ENCODE measurements around the gene RPS6KL1.

The RPS6KL1 gene

DNA sequence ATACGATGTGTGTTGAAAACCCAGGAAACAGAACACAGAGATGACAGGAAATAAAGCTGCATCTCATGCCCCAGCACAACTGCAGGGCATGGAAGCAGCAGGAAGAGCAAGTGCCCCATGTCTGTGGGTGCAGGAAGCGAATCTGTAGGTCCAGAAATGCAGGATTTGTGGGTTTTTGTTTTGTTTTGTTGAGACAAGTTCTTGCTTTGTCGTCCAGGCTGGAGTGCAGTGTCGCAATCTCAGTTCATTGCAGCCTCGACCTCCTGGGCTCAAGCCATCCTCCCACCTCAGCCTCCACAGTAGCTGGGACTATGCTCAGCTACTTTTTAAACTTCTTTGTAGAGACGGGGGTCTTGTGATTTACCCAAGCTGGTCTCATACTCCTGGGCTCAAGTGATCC, 6.2 kb upstream of the RPS6KL1 start:
- no peak for DNase-seq

DNA sequence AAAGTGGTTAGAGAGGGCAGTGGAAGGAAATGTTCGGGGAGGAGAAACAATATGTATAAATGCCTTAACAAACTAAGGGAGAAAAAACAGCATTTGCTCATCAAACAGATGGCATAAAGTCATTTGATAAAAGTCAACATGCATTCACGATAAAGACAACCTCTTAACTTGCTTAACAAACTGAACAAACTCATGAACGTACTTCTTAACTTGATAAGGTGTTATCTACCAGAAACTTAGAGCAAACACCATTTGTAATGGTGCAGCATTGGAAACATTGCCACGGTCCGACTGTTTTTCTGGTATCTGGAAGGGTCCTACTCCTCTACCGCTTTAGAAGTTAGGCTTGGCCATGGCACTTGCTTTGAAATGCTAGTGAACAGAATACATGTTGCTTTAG, 4.2 kb upstream of the RPS6KL1 start:
- H3K27ac ChIP-seq (ENCODE audit: low read length) = no peak overlapping the region
- H4K20me1 ChIP-seq (ENCODE audit: insufficient read depth, low read length) = no peaks in the 10 kb centered on the region
- no peaks in the 10 kb centered on the region for H3K36me3 ChIP-seq (replicated peaks; ENCODE audit: insufficient read depth, low read length)
- no peak overlapping the region for H3K9ac ChIP-seq (ENCODE audit: low read length)
- no peaks in the 10 kb centered on the region for H3K9me2 ChIP-seq (replicated peaks; ENCODE audit: insufficient read depth, low read length)
- no peaks in the 10 kb centered on the region for H3K9me3 ChIP-seq (replicated peaks; ENCODE audit: insufficient read depth, low read length)
- H3K4me2 ChIP-seq (ENCODE audit: low read depth, low read length) = no peak overlapping the region
- no peak for DNase-seq
- no peaks in the 10 kb centered on the region for H3F3A ChIP-seq (ENCODE audit: insufficient read depth, low read length)
- no peaks in the 10 kb centered on the region for H3K4me1 ChIP-seq (ENCODE audit: low read length)
- H2AFZ ChIP-seq (ENCODE audit: low read length) = no peak overlapping the region
- H3K27me3 ChIP-seq (replicated peaks; ENCODE audit: insufficient read depth, low read length) = no peaks in the 10 kb centered on the region
- no peak overlapping the region for H3K4me3 ChIP-seq (ENCODE audit: low read length)
- no peaks in the 10 kb centered on the region for H3K79me2 ChIP-seq (ENCODE audit: low read length)
- TF ChIP-seq CTCF (IDR thresholded peaks at IDR 0.05; ENCODE audit: low read length) = no peak
- TF ChIP-seq EZH2 (optimal IDR thresholded peaks at IDR 0.05; ENCODE audit: low read depth, low read length) = no peak
- TF ChIP-seq EZH2phosphoT487 (IDR thresholded peaks at IDR 0.05; ENCODE audit: low read length) = no peak

More for the DNA sequence above, 6.2 kb upstream of the RPS6KL1 start:
- Histone ChIP-seq H3K9ac (ENCODE audit: low read length) (no peak overlapping the region), H4K20me1 (ENCODE audit: insufficient read depth, low read length) (no peaks in the 10 kb centered on the region), H2AFZ (ENCODE audit: low read length) (no peak overlapping the region), H3K9me3 (replicated peaks; ENCODE audit: insufficient read depth, low read length) (no peaks in the 10 kb centered on the region), H3K9me2 (replicated peaks; ENCODE audit: insufficient read depth, low read length) (no peaks in the 10 kb centered on the region), H3K27me3 (replicated peaks; ENCODE audit: insufficient read depth, low read length) (no peaks in the 10 kb centered on the region), H3K4me3 (ENCODE audit: low read length) (no peak overlapping the region), H3K36me3 (replicated peaks; ENCODE audit: insufficient read depth, low read length) (no peaks in the 10 kb centered on the region), H3K27ac (ENCODE audit: low read length) (no peak overlapping the region), H3K4me1 (ENCODE audit: low read length) (no peaks in the 10 kb centered on the region), H3F3A (ENCODE audit: insufficient read depth, low read length) (no peaks in the 10 kb centered on the region), H3K79me2 (ENCODE audit: low read length) (no peaks in the 10 kb centered on the region), H3K4me2 (ENCODE audit: low read depth, low read length) (no peak overlapping the region)
- TF ChIP-seq EZH2 (optimal IDR thresholded peaks at IDR 0.05; ENCODE audit: low read depth, low read length) (no peak), CTCF (IDR thresholded peaks at IDR 0.05; ENCODE audit: low read length) (no peak), EZH2phosphoT487 (IDR thresholded peaks at IDR 0.05; ENCODE audit: low read length) (no peak)

GRCh38 chr14:74924061-74924460, 1.0 kb upstream of the RPS6KL1 start:
- DNase-seq = no peak
- H3K9ac ChIP-seq (ENCODE audit: low read length) = no peak overlapping the region
- H2AFZ ChIP-seq (ENCODE audit: low read length) = no peak overlapping the region
- H3K36me3 ChIP-seq (replicated peaks; ENCODE audit: insufficient read depth, low read length) = no peaks in the 10 kb centered on the region
- no peaks in the 10 kb centered on the region for H3K27me3 ChIP-seq (replicated peaks; ENCODE audit: insufficient read depth, low read length)
- no peak overlapping the region for H3K27ac ChIP-seq (ENCODE audit: low read length)
- no peaks in the 10 kb centered on the region for H4K20me1 ChIP-seq (ENCODE audit: insufficient read depth, low read length)
- TF ChIP-seq EZH2 (optimal IDR thresholded peaks at IDR 0.05; ENCODE audit: low read depth, low read length) (no peak), EZH2phosphoT487 (IDR thresholded peaks at IDR 0.05; ENCODE audit: low read length) (no peak), CTCF (IDR thresholded peaks at IDR 0.05; ENCODE audit: low read length) (no peak)
- H3K4me3 ChIP-seq (ENCODE audit: low read length) = no peak overlapping the region
- H3F3A ChIP-seq (ENCODE audit: insufficient read depth, low read length) = no peaks in the 10 kb centered on the region
- H3K4me2 ChIP-seq (ENCODE audit: low read depth, low read length) = no peak overlapping the region
- no peaks in the 10 kb centered on the region for H3K9me2 ChIP-seq (replicated peaks; ENCODE audit: insufficient read depth, low read length)
- no peaks in the 10 kb centered on the region for H3K4me1 ChIP-seq (ENCODE audit: low read length)
- no peaks in the 10 kb centered on the region for H3K9me3 ChIP-seq (replicated peaks; ENCODE audit: insufficient read depth, low read length)
- H3K79me2 ChIP-seq (ENCODE audit: low read length) = no peaks in the 10 kb centered on the region
